ENCODE data around the gene GRM5.

Gene GRM5

GRCh38 chr11:88494848-88495247 lies 570.9 kb downstream of the GRM5 start:
- H3K36me3 ChIP-seq (ENCODE audit: control insufficient read depth, insufficient read depth, low read length) = no peaks in the 10 kb centered on the region
- no peak for TF ChIP-seq CTCF (IDR thresholded peaks at IDR 0.05; ENCODE audit: insufficient read depth, low read length, poor library complexity, severe bottlenecking)
- no peak overlapping the region for H3K4me3 ChIP-seq (replicated peaks; ENCODE audit: low read depth, low read length)
- no peaks in the 10 kb centered on the region for H3K27me3 ChIP-seq (replicated peaks; ENCODE audit: control insufficient read depth, insufficient read depth, low read length)
- no peak for DNase-seq (ENCODE audit: extremely low read depth, insufficient read length)

GRCh38 chr11:88491674-88492073 lies 574.1 kb downstream of the GRM5 start:
- no peak for TF ChIP-seq CTCF (IDR thresholded peaks at IDR 0.05; ENCODE audit: insufficient read depth, low read length, poor library complexity, severe bottlenecking)
- Histone ChIP-seq H3K4me3 (replicated peaks; ENCODE audit: low read depth, low read length) (no peak overlapping the region), H3K36me3 (ENCODE audit: control insufficient read depth, insufficient read depth, low read length) (no peaks in the 10 kb centered on the region), H3K27me3 (replicated peaks; ENCODE audit: control insufficient read depth, insufficient read depth, low read length) (no peaks in the 10 kb centered on the region)
- DNase-seq (ENCODE audit: extremely low read depth, insufficient read length) = no peak

- no peak for DNase-seq (ENCODE audit: extremely low read depth, insufficient read length)
- H3K4me3 ChIP-seq (replicated peaks; ENCODE audit: low read depth, low read length) = no peak overlapping the region
- no peak for TF ChIP-seq CTCF (IDR thresholded peaks at IDR 0.05; ENCODE audit: insufficient read depth, low read length, poor library complexity, severe bottlenecking)
- no peaks in the 10 kb centered on the region for H3K27me3 ChIP-seq (replicated peaks; ENCODE audit: control insufficient read depth, insufficient read depth, low read length)
- no peaks in the 10 kb centered on the region for H3K36me3 ChIP-seq (ENCODE audit: control insufficient read depth, insufficient read depth, low read length)
Measured at GRCh38 chr11:88489030-88489429, 576.8 kb downstream of the GRM5 start.

- Histone ChIP-seq H3K36me3 (ENCODE audit: control insufficient read depth, insufficient read depth, low read length) (no peaks in the 10 kb centered on the region), H3K4me3 (replicated peaks; ENCODE audit: low read depth, low read length) (no peak overlapping the region), H3K27me3 (replicated peaks; ENCODE audit: control insufficient read depth, insufficient read depth, low read length) (no peaks in the 10 kb centered on the region)
- no peak for TF ChIP-seq CTCF (IDR thresholded peaks at IDR 0.05; ENCODE audit: insufficient read depth, low read length, poor library complexity, severe bottlenecking)
- DNase-seq (ENCODE audit: extremely low read depth, insufficient read length) = no peak
Measured at GRCh38 chr11:88487646-88488045, 578.1 kb downstream of the GRM5 start.

- H3K4me3 ChIP-seq (replicated peaks; ENCODE audit: low read depth, low read length) = no peak overlapping the region
- no peaks in the 10 kb centered on the region for H3K27me3 ChIP-seq (replicated peaks; ENCODE audit: control insufficient read depth, insufficient read depth, low read length)
- TF ChIP-seq CTCF (IDR thresholded peaks at IDR 0.05; ENCODE audit: insufficient read depth, low read length, poor library complexity, severe bottlenecking) = peak; percentile 82
- H3K36me3 ChIP-seq (ENCODE audit: control insufficient read depth, insufficient read depth, low read length) = no peaks in the 10 kb centered on the region
- peak; percentile 51 for DNase-seq (ENCODE audit: extremely low read depth, insufficient read length)
Measured at GRCh38 chr11:88484873-88485621, 580.7 kb downstream of the GRM5 start.

Measured in GM06990 (cell line).